IPS DF 4.7 (cell line): ENCODE results near the gene PRKCH.

ENCODE experiments used
- DNase-seq: peaks from one replicate; pipeline ENCODE4 v3.0.0-alpha.2; 2013; ENCODE audit warnings: low spot score; ENCODE audit errors: extremely low read depth

Gene PRKCH

DNA sequence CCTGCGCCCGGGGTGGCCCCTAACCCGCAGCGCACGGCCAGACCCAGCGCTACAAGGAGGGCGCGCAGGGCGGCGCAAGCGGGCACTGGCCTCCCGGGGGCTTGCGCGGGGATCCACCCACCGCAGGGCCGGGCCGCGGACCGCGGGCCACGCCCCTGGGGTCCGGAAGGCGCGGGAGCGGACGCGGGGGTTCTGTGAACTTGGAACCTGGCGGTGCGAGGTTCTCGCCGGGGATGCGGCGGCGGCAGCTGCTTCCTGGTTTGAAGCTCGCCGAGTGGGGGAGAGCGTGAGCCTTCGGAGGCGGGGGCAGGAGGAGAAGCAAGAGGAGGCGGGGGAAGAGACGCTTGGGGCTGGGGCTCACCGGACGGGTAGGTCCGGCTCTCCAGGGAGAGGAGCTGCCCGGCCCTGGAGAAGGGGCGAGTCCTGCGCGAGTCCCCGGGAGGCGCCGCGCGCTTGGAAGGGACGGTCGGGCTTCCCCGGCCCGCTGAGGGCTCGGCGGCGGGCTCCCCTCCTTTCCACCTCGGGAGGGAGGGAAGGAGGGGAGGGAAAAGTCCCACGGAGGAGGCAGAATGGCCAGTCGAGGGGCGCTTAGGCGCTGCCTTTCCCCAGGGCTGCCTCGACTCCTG is at the start of gene PRKCH:
TSS of gene PRKCH (plus strand) at position 195 of the 626 bp plus-strand sequence. CDS start 523 bp downstream, outside the sequence.
- no peak for DNase-seq

DNA sequence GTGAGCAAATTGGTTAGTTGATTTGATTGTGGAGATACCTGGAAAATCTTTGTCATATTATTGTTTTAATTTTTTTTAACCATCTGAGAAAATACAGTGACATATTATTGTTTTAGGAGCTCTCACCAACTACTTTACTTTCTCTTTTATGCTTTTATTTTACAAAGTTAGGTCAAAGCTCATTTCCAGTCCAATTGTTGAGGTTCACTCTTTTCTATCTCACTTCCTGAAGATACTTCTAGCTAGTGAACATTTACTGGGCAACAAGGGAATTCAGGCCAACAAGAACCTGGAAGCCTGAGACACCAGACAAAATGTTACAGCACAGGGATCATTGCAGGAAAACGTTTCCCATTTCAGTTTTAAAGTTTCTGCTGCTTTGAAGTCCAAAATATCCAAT is 44.1 kb upstream of the PRKCH start:
- no peak for DNase-seq

DNA sequence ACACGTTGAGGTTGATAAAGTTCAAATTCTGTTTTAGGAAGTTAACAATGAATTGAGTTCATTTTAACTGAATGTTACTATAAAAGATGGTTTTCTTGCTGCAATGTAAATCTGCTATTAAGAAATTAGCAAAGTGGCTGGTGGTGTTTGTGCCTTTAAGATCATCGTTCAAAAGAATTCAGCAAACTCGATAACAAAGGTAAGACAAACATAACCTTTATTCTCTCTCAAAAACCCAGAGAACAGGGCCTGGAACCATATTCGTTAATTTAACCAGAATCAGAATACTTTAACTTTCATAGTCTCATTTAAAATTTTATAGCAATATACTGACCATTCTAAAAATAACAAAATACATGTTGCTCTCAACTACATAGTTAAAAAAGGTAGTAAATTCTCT is 43.6 kb upstream of the PRKCH start:
- DNase-seq = no peak

- no peak for DNase-seq
Measured at GRCh38 chr14:61279082-61279481, 42.3 kb upstream of the PRKCH start.

GRCh38 chr14:61280092-61280525 is 41.3 kb upstream of the PRKCH start:
- no peak for DNase-seq

DNA sequence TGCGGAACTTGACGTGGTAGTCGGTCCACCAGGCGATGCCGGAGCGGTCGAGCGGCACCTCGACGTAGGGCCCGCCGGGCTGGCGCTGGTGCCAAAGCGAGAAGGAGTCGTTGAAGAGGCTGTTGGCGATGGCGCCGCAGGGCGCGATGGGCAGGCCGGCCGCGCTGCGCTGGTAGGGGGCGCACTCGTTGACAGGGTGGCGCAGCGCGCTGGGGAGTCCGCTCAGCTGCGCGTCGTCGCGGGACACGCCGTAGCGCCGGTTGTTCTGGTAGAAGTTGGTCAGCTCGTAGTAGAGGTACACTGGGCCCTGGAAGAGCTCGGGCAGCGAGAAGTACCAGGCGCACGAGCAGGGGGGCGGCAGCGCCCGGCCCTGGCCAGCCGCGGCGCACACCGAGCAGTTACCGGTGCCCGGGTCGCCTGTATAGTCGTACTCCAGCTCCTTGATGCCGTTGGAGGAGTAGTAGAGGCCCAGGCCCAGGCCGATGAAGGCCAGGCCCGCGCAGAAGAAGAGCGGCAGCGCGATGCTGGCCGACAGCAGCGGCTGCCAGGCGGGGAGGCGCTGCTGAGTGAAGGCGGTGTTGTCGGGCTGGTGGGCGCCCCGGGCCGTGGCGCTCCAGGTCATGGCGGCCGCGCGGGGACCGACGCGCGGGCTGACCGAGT is 40.7 kb upstream of the PRKCH start:
- no peak for DNase-seq

DNA sequence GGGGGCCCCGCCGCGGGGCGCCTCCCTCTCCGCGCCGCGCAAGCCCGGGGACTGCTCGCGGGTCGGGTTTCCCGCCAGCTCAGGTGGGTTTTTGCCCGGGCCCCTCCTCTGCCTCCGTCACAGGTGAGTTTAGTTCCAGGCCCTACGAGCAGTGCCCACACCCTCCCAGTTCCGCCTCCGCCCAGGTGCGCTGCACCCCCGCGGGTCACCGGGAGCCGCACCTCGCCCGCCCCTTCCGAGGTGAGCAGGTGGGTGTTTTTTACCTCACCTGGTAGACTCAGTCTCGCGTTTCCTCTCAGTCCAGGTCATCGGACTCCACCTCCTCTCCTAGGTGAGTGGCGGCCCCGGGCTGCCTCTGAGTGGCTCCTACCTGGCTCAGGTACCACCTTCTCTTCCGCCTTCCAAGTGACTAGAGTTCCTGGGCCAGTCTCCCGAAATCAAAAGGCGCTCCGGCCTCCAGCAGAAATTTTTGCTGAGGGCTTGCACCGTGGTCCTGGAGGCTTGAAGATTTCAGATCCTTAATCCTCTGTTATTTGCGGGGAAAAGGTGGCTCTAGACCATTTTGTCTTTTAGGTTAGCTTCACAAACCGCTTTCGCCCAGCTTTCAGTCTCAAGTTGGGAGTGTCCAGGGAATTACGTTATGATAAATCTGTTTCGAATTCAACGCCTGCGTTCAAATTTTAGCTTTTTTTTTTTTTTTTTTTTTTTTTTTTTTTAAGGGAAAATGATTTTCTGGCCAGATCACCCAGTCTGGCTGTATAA is 40.0 kb upstream of the PRKCH start, which contains the start of gene TMEM30B:
TSS of gene TMEM30B (minus strand) at position 153 of the 762 bp plus-strand sequence. CDS start 191 bp downstream, outside the sequence.
- DNase-seq = peak; percentile 76

- DNase-seq = no peak
Measured at GRCh38 chr14:61281948-61282275, 39.5 kb upstream of the PRKCH start.

DNA sequence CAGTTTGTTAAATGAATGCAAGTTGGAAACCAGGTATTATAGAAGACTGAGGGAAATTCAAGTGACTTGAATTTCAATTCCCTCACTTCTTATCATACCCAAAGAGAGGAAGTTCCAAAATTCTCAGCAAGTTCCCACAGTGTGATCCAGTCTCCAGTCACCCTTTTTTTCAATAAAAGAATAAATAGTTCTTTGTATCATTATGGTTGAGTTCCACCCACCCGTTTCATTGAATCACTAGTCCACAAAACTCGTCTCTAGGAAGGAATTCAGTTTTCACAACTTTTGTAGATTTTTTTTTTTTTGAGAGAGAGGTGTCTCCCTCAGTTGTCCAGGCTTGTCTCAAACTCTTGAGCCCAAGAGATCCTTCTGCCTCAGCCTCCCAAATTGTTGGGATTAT is 38.6 kb upstream of the PRKCH start:
- DNase-seq = no peak

GRCh38 chr14:61284001-61284400 is 37.4 kb upstream of the PRKCH start:
- no peak for DNase-seq

- DNase-seq = no peak
Measured at GRCh38 chr14:61285364-61285763, 36.0 kb upstream of the PRKCH start.

GRCh38 chr14:61287196-61287595 is 34.2 kb upstream of the PRKCH start:
- DNase-seq = no peak

- DNase-seq = no peak
Measured at GRCh38 chr14:61288228-61288627, 33.2 kb upstream of the PRKCH start.

DNA sequence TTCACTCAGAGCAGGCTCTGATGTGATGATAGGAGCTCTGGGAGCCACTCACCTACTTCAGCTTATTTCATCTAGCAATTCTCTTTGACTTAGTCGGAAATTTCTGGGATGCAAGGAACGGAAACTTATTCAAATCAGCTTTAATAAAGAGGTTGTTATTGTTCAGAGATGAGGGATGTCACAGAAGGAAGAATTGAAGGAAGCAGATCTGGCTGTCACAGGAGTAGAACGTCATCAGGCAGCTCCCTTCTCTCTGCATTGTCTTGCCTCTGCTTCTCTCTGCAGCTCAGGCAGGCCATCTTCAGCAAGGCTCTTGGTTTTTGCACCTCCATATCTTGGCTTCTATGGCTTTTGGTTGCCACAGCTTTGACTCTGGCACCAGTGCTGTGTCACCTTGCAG is 32.7 kb upstream of the PRKCH start:
- no peak for DNase-seq

DNA sequence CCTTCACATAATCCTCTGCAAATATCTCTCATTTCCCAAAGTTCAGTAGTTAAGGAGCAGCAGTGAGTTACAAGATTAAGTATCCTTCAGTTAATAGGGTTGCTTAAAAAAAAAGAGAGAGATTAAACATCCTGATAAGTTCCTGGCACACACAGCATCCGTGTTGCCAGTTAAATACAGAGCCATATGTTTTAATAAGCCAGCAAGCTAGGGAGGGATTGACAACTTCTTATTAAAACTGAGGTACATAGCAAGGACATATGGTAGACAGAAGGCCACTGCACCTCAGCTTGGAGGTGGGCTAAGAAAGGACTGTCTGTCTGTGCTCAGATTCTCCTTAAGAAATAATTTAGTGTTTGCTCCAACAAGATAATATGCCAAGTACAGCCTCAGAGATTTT is 30.7 kb upstream of the PRKCH start:
- DNase-seq = no peak

GRCh38 chr14:61296151-61296550 is 25.2 kb upstream of the PRKCH start:
- DNase-seq = no peak

DNA sequence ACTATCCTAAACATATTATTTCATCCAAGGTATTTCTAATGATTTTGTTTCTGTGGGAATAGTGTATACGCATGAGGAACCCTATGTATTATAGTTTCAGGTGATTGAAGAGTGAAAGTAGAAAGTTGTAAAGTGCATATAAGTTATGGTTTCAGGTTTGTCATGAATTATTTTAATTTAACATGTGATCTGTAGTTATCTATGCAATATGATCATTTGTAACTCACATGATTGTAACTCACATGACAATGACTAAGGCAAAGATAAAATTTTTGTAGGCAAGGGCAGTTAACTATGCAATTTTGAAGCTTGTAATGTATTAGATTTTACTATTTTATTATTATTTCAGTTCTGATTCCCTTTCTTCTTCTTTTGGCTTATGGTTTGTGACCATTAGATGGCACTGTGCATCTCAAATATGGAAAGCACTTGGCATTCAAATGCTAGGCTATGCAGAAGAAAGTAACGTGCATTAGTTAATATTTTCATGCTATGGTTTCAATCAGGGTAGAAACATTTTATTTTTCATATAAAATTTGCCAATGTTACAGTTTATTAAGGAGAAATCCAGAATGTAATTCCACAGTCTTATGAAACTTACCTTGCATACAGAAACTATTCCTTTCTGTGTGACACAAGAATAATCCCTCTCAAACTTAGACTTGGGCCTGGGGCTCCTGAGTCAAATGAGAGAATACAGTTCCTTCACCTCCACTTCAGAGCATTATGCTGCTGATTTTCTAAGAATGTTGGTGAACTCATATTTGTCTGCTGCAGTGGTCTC is 24.5 kb upstream of the PRKCH start:
- DNase-seq = no peak

DNA sequence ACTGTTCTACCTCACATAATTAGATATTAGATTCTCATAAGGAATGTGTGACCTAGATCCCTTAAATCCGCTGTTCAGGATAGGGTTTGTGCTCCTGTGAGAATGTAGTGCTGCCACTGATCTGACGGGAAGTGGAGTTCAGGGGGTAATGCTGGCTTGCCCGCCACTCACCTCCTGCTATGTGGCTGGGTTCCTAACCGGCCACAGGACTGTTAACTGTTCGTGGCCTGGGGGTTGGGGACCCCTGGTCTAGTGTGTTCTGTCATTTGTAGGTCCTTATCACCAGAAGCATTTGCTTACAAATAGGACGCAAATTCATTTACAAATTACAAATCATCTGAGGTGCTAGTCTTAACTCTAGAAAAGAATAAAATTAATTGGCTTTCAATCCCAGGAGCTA is 23.8 kb upstream of the PRKCH start:
- DNase-seq = no peak

- no peak for DNase-seq
Measured at GRCh38 chr14:61298824-61299223, 22.6 kb upstream of the PRKCH start.

DNA sequence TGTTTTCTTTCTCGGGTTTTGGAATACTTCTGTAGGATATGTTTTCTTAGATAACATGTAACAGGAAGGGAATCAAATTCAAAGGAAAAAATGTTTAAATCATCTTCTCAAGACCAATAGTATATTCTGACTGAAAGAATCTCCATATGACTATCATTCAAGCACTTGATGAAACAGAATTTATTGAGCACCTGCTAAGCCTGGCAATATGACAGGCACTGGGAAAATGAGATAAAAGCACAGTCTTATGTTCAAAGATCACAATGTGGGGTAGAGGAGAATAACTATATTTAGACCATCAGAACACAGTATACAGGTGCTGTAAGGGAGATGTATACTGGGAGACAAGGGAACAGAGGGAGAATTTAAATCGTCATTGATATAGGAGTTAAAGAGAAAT is 21.2 kb upstream of the PRKCH start:
- DNase-seq = no peak

GRCh38 chr14:61300754-61301153 is 20.6 kb upstream of the PRKCH start:
- no peak for DNase-seq

DNA sequence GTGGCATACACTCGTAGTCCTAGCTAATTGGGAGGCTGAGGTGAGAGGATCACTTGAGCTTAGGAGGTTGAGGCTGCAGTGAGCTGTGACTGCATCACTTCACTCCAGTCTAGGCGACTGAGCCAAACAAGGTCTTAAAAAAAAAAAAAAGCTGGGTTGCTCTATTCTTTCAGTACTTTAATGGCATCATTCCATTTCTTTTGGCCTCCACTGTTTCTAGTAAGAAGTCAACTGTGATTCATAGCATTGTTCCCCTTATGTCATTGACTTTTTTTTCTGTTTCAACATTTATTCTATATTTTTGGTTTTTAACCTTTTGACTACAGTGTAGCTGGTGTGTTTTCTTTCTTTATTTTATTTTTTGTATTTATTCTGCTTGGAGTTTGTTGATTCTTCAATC is 16.7 kb upstream of the PRKCH start:
- DNase-seq = no peak
